HepG2 (cell line): ENCODE results near the gene C1orf159. TPM values are rescaled to one million over a fixed set of nuclear protein-coding genes. Genes with fewer than 3 reads are reported as not detected.

ENCODE experiments used
- BORCS8-MEF2B ChIP-seq: sonication (generic); formaldehyde crosslinking; IDR thresholded peaks from 2 replicates; pipeline ENCODE4 v1.8.0; 2022; ENCODE audit warnings: mild to moderate bottlenecking, missing genetic modification reagents
- FOXC1 ChIP-seq: sonication (generic); formaldehyde crosslinking; IDR thresholded peaks from 2 replicates; pipeline ENCODE4 v1.8.0; 2022; ENCODE audit warnings: mild to moderate bottlenecking, missing genetic modification reagents, borderline replicate concordance
- HNRNPH1 ChIP-seq: fragments of 200-400 bp; formaldehyde crosslinking; optimal IDR thresholded peaks from 2 replicates; pipeline ENCODE3; 2017; ENCODE audit warnings: mild to moderate bottlenecking, low read depth, low read length
- HOXD1 ChIP-seq: sonication (generic); formaldehyde crosslinking; IDR thresholded peaks from 2 replicates; pipeline ENCODE4 v1.5.0; 2020; ENCODE audit warnings: missing genetic modification reagents
- KDM1A ChIP-seq: IDR thresholded peaks from 2 replicates; pipeline ENCODE4 v1.6.1; 2016; ENCODE audit warnings: missing compliant biosample characterization
- NCOA5 ChIP-seq: sonication (generic); formaldehyde crosslinking; IDR thresholded peaks from 2 replicates; pipeline ENCODE4 v1.4.0; 2020; ENCODE audit warnings: missing genetic modification reagents
- PTBP1 ChIP-seq: fragments of 200-400 bp; formaldehyde crosslinking; IDR thresholded peaks from 2 replicates; pipeline ENCODE4 v1.6.1; 2018; ENCODE audit warnings: low read length, low read depth; ENCODE audit not compliant: poor library complexity, severe bottlenecking
- RFX3 ChIP-seq: IDR thresholded peaks from 2 replicates; pipeline ENCODE4 v1.6.1; 2016; ENCODE audit warnings: missing biosample characterization, missing genetic modification reagents
- RFX5 ChIP-seq: IDR thresholded peaks from 2 replicates; pipeline ENCODE4 v1.6.1; 2011; ENCODE audit warnings: low read depth, low read length, improper control_type of control experiment
- SOX13 ChIP-seq, 3 experiments: fragments of 450-650 bp in 1 of 3; sonication (generic) in 1 of 3; formaldehyde crosslinking in 1 of 3; IDR thresholded peaks in 2 of 3; conservative IDR thresholded peaks in 1 of 3; 2 replicates each; pipeline versions ENCODE4 v1.5.0 to v1.6.1; 2016 to 2020; ENCODE audit warnings: antibody characterized with exemption in 1 of 3, mild to moderate bottlenecking in 1 of 3, missing compliant biosample characterization in 1 of 3, missing genetic modification reagents in 1 of 3, moderate library complexity in 1 of 3
- SP2 ChIP-seq: sonication (generic); formaldehyde crosslinking; IDR thresholded peaks from 2 replicates; pipeline ENCODE4 v1.5.1; 2020; ENCODE audit warnings: mild to moderate bottlenecking, missing genetic modification reagents
- ZNF441 ChIP-seq: sonication (generic); formaldehyde crosslinking; IDR thresholded peaks from 2 replicates; pipeline ENCODE4 v1.7.0; 2021; ENCODE audit warnings: missing genetic modification reagents, borderline replicate concordance
- ZNF451 ChIP-seq: sonication (generic); formaldehyde crosslinking; IDR thresholded peaks from 2 replicates; pipeline ENCODE4 v1.5.0; 2020; ENCODE audit warnings: mild to moderate bottlenecking, missing genetic modification reagents
- ZNF572 ChIP-seq: sonication (generic); formaldehyde crosslinking; IDR thresholded peaks from 2 replicates; pipeline ENCODE4 v1.5.1; 2020; ENCODE audit warnings: mild to moderate bottlenecking, missing genetic modification reagents
- ZNF703 ChIP-seq: sonication (generic); formaldehyde crosslinking; IDR thresholded peaks from 2 replicates; pipeline ENCODE4 v1.5.1; 2020; ENCODE audit warnings: missing genetic modification reagents, mild to moderate bottlenecking, moderate library complexity, borderline replicate concordance
- ZNF747 ChIP-seq: sonication (generic); formaldehyde crosslinking; IDR thresholded peaks from 2 replicates; pipeline ENCODE4 v1.8.1; 2023; ENCODE audit warnings: missing genetic modification reagents, mild to moderate bottlenecking, borderline replicate concordance
- ZNF879 ChIP-seq: sonication (generic); formaldehyde crosslinking; IDR thresholded peaks from 2 replicates; pipeline ENCODE4 v1.8.1; 2023; ENCODE audit warnings: missing genetic modification reagents
- ZNF891 ChIP-seq: sonication (generic); formaldehyde crosslinking; IDR thresholded peaks from 2 replicates; pipeline ENCODE4 v1.5.0; 2020; ENCODE audit warnings: mild to moderate bottlenecking, missing genetic modification reagents
- polyA plus RNA-seq, 8 experiments: library from polyadenylated mRNA; depleted of rRNA in 3 of 8; stranded (reverse) in 7 of 8; unstranded in 1 of 8; fragments of >200 nt; fragmentation: Illumina TruSeq in 4 of 8; extraction: Trizol in 4 of 8; gene quantifications; 2 replicates each; pipeline versions ENCODE4 v1.2.1 to v1.2.3, GENCODE V29; 2011 to 2016; ENCODE audit warnings: low read depth in 4 of 8, missing spikeins in 1 of 8, mixed read lengths in 1 of 8; ENCODE audit not compliant: insufficient read depth in 1 of 8
- total RNA-seq, 5 experiments: library from RNA; depleted of rRNA; stranded (reverse); fragments of >200 nt; fragmentation: Illumina TruSeq; extraction: Trizol; gene quantifications; 2 replicates each; pipeline ENCODE4 v1.2.3, GENCODE V29; 2016; ENCODE audit warnings: low read depth in 1 of 5
- TF ChIP-seq, protein P1 (sequence below): IDR thresholded peaks from 2 replicates; pipeline ENCODE4 v1.6.1; 2016; ENCODE audit warnings: low read depth, borderline replicate concordance
- TF ChIP-seq, protein P2 (sequence below): sonication (generic); formaldehyde crosslinking; IDR thresholded peaks from 2 replicates; pipeline ENCODE4 v1.4.0; 2020; ENCODE audit warnings: missing genetic modification reagents
- TF ChIP-seq, protein P3 (sequence below): sonication (generic); formaldehyde crosslinking; IDR thresholded peaks from 2 replicates; pipeline ENCODE4 v1.4.0; 2020; ENCODE audit warnings: mild to moderate bottlenecking, missing genetic modification reagents, borderline replicate concordance
- TF ChIP-seq, protein P4 (sequence below): sonication (generic); formaldehyde crosslinking; IDR thresholded peaks from 2 replicates; pipeline ENCODE4 v1.8.0; 2022; ENCODE audit warnings: mild to moderate bottlenecking, missing genetic modification reagents
- TF ChIP-seq, protein P5 (sequence below): sonication (generic); formaldehyde crosslinking; IDR thresholded peaks from 2 replicates; pipeline ENCODE4 v1.5.1; 2020; ENCODE audit warnings: mild to moderate bottlenecking, missing genetic modification reagents, borderline replicate concordance

C1orf159 gene
- total and polyA plus RNA-seq, 2 of the 13 experiments (the other 11 are each of a cell fraction or from before 2014, with no cell fraction given): 3.8 to 6.7 TPM

DNA sequence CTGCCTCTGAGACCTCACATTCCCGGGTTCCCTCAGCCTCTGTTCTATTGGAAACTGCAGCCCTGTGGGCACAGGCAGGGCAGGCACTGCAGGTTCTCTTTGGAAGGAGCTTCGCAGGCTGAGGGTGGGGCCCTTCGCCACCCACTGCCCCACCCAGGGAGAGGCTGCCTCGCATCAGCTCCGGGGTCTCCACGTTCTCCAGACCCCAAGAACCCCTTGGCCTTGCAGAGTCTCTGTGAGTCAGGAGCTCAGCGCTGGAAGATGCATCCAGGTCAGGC, 8.6 kb upstream of the C1orf159 start (continued):
- TF ChIP-seq ZNF891 (0 out of 2 replicates have a peak, but pooled peaks have one; percentile 85), FOXC1 (CRISPR knock-in tag) (no peak), ZNF451 (CRISPR knock-in tag) (0 out of 2 replicates have a peak, but pooled peaks have one; percentile 28), HNRNPH1 (no peak), ZNF572 (0 out of 2 replicates have a peak, but pooled peaks have one; percentile 73), HOXD1 (CRISPR knock-in tag) (no peak), KDM1A (CRISPR knock-in tag) (no peak), RFX3 (CRISPR knock-in tag) (no peak), RFX5 (no peak), BORCS8-MEF2B (CRISPR knock-in tag) (peak; percentile 64; the same call in 1 of the 2 replicates), SOX13 (IDR thresholded peaks at IDR 0.05) (0 out of 2 replicates have a peak, but pooled peaks have one; percentile 2), SOX13 (CRISPR knock-in tag; conservative IDR thresholded peaks at IDR 0.05 in 1 of 2, IDR thresholded peaks at IDR 0.05 in 1 of 2) (no peak), NCOA5 (CRISPR knock-in tag) (no peak), ZNF703 (CRISPR knock-in tag) (0 out of 2 replicates have a peak, but pooled peaks have one; percentile 19), ZNF441 (CRISPR knock-in tag) (no peak), PTBP1 (peak; percentile 20), ZNF879 (CRISPR knock-in tag) (peak; percentile 60; the same call in 1 of the 2 replicates), ZNF747 (CRISPR knock-in tag) (peak; percentile 29; the same call in 1 of the 2 replicates), SP2 (CRISPR knock-in tag) (0 out of 2 replicates have a peak, but pooled peaks have one; percentile 31)
- TF ChIP-seq, protein P1, sequence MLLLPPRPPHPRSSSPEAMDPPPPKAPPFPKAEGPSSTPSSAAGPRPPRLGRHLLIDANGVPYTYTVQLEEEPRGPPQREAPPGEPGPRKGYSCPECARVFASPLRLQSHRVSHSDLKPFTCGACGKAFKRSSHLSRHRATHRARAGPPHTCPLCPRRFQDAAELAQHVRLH: 0 out of 2 replicates have a peak, but pooled peaks have one; percentile 10
- TF ChIP-seq, protein P2, sequence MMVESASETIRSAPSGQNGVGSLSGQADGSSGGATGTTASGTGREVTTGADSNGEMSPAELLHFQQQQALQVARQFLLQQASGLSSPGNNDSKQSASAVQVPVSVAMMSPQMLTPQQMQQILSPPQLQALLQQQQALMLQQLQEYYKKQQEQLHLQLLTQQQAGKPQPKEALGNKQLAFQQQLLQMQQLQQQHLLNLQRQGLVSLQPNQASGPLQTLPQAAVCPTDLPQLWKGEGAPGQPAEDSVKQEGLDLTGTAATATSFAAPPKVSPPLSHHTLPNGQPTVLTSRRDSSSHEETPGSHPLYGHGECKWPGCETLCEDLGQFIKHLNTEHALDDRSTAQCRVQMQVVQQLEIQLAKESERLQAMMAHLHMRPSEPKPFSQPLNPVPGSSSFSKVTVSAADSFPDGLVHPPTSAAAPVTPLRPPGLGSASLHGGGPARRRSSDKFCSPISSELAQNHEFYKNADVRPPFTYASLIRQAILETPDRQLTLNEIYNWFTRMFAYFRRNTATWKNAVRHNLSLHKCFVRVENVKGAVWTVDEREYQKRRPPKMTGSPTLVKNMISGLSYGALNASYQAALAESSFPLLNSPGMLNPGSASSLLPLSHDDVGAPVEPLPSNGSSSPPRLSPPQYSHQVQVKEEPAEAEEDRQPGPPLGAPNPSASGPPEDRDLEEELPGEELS: no peak
- TF ChIP-seq, protein P3, sequence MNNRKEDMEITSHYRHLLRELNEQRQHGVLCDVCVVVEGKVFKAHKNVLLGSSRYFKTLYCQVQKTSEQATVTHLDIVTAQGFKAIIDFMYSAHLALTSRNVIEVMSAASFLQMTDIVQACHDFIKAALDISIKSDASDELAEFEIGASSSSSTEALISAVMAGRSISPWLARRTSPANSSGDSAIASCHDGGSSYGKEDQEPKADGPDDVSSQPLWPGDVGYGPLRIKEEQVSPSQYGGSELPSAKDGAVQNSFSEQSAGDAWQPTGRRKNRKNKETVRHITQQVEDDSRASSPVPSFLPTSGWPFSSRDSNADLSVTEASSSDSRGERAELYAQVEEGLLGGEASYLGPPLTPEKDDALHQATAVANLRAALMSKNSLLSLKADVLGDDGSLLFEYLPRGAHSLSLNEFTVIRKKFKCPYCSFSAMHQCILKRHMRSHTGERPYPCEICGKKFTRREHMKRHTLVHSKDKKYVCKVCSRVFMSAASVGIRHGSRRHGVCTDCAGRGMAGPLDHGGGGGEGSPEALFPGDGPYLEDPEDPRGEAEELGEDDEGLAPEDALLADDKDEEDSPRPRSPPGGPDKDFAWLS: no peak
- TF ChIP-seq, protein P4, sequence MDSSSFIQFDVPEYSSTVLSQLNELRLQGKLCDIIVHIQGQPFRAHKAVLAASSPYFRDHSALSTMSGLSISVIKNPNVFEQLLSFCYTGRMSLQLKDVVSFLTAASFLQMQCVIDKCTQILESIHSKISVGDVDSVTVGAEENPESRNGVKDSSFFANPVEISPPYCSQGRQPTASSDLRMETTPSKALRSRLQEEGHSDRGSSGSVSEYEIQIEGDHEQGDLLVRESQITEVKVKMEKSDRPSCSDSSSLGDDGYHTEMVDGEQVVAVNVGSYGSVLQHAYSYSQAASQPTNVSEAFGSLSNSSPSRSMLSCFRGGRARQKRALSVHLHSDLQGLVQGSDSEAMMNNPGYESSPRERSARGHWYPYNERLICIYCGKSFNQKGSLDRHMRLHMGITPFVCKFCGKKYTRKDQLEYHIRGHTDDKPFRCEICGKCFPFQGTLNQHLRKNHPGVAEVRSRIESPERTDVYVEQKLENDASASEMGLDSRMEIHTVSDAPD: peak; percentile 45; the same call in 1 of the 2 replicates
- TF ChIP-seq, protein P5, sequence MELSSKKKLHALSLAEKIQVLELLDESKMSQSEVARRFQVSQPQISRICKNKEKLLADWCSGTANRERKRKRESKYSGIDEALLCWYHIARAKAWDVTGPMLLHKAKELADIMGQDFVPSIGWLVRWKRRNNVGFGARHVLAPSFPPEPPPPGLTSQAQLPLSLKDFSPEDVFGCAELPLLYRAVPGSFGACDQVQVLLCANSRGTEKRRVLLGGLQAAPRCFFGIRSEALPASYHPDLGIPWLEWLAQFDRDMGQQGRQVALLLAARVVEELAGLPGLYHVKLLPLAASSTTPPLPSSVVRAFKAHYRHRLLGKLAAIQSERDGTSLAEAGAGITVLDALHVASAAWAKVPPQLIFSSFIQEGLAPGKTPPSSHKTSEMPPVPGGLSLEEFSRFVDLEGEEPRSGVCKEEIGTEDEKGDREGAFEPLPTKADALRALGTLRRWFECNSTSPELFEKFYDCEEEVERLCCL (CRISPR knock-in tag): no peak
